Testis (tissue), 2 donors: ENCODE data around the gene PSME2.

Source experiments
- POLR2A ChIP-seq: fragments of 450-650 bp; IDR thresholded peaks from one replicate; pipeline ENCODE4 v1.6.1; 2017; ENCODE audit warnings: antibody characterized with exemption, mild to moderate bottlenecking, moderate library complexity
- TF ChIP-seq, protein P1 (sequence below), 3 experiments: fragments of 450-650 bp in 2 of 3; fragments of 200-600 bp in 1 of 3; sonication (generic) in 1 of 3; IDR thresholded peaks; one replicate each; pipeline ENCODE4 v1.5.1; 2016 to 2019; ENCODE audit warnings: antibody characterized with exemption in 3 of 3, mild to moderate bottlenecking in 2 of 3, moderate library complexity in 1 of 3

DNA sequence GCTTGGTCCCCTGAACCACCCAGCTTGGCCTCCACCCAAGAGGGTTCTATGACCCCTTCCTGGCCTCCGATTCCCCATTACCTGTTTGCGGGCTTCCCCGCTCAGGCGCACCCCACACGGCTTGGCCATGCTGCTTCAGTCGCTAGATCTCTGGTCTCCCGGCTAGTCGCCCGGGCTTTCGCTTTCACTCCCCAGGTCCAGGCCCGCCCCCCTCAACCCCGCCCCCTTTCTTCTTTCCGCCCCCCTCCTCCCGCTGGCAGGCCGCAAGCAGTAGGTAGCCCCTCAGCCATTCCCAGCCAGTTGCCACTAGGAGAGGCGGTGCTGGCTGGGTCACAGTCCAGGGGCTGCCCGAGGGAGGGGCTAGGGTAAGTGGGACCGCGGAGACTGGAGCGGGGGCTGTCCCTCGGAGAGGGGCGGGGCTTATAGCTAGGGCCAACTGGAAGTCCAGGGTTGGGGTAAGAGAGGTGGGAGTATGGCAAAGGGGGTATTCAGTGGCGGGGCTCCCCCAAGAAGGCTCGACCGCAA is at the start of gene PSME2:
- TF ChIP-seq, protein P1, sequence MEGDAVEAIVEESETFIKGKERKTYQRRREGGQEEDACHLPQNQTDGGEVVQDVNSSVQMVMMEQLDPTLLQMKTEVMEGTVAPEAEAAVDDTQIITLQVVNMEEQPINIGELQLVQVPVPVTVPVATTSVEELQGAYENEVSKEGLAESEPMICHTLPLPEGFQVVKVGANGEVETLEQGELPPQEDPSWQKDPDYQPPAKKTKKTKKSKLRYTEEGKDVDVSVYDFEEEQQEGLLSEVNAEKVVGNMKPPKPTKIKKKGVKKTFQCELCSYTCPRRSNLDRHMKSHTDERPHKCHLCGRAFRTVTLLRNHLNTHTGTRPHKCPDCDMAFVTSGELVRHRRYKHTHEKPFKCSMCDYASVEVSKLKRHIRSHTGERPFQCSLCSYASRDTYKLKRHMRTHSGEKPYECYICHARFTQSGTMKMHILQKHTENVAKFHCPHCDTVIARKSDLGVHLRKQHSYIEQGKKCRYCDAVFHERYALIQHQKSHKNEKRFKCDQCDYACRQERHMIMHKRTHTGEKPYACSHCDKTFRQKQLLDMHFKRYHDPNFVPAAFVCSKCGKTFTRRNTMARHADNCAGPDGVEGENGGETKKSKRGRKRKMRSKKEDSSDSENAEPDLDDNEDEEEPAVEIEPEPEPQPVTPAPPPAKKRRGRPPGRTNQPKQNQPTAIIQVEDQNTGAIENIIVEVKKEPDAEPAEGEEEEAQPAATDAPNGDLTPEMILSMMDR (IDR thresholded peaks at IDR 0.05), result no peak
- TF ChIP-seq POLR2A, result no peak
